ENCODE data around the gene SLIT3. TPM values are rescaled to one million over a fixed set of nuclear protein-coding genes. Genes with fewer than 3 reads are reported as not detected.

Gene SLIT3
- total and polyA plus RNA-seq, 2 donors: 8.4 to 9.2 TPM

DNA sequence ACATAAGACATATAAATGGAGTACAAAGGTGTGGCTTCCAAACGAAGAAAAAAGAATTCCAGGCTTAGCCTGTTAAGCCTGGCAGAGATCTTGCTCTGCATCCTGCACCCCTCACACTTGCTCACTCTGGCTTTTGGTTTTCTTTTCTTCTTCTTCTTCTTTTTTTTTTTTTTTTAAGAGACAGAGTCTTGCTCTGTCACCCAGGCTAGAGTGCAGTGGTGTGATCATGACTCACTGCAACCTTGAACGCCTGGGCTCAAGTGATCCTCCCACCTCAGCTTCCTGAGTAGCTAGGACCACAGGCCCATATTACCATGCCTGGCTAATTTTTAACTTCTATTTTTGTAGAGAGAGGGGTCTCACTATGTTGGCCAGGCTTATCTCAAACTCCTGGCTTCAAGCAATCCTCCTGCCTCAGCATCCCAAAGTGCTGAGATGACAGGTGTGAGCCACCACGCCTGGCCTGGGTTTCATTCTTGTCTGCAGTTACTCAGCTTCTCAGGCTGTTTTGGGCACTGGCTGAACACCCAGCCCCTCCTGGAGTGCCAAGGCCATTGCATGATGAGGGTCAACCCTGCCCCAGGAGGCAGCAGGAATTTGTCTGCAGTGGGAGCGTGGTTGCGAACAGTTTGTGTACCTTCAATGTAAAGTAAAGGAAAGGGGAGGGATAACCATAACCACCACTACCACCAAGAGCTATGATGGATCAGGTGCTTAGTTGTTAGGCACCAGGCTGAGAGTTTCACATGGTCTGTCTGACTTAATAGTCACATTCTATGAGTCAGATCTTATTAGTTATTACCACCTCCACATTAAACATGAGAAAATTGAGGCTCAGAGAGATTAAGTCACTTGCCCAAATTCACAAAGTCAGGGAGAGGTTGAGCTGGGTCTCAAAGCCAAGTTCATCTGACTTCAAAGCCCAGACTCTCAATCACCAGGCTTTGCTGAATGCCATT lies 502.6 kb downstream of the SLIT3 start:
- no peak overlapping the region for H3K4me3 ChIP-seq (ENCODE audit: low read length in 2 of 2)
- WGBS: 81% methylated on average over 5 of the region's 5 CpGs
- no peak overlapping the region for H3K27ac ChIP-seq (ENCODE audit: low read depth in 1 of 2, low read length in 1 of 2)
- H3K36me3 ChIP-seq (ENCODE audit: control insufficient read depth in 2 of 2, insufficient read depth in 2 of 2, low read length in 1 of 2): no peaks in the 10 kb centered on the region
- peaks cover 0 to 10% of the 10 kb centered on the region in 2 donors for H3K4me1 ChIP-seq (ENCODE audit: control insufficient read depth in 2 of 2, insufficient read depth in 2 of 2, low read length in 2 of 2)
- no peaks in the 10 kb centered on the region for H3K27me3 ChIP-seq (ENCODE audit: control insufficient read depth in 2 of 2, insufficient read depth in 1 of 2, low read length in 1 of 2)
- H3K9me3 ChIP-seq (ENCODE audit: control insufficient read depth in 2 of 2, insufficient read depth in 1 of 2, low read length in 1 of 2): peaks cover 0 to under 1% of the 10 kb centered on the region in 2 donors
- no peak for DNase-seq (ENCODE audit: low read depth in 6 of 9, low spot score in 9 of 9)

DNA sequence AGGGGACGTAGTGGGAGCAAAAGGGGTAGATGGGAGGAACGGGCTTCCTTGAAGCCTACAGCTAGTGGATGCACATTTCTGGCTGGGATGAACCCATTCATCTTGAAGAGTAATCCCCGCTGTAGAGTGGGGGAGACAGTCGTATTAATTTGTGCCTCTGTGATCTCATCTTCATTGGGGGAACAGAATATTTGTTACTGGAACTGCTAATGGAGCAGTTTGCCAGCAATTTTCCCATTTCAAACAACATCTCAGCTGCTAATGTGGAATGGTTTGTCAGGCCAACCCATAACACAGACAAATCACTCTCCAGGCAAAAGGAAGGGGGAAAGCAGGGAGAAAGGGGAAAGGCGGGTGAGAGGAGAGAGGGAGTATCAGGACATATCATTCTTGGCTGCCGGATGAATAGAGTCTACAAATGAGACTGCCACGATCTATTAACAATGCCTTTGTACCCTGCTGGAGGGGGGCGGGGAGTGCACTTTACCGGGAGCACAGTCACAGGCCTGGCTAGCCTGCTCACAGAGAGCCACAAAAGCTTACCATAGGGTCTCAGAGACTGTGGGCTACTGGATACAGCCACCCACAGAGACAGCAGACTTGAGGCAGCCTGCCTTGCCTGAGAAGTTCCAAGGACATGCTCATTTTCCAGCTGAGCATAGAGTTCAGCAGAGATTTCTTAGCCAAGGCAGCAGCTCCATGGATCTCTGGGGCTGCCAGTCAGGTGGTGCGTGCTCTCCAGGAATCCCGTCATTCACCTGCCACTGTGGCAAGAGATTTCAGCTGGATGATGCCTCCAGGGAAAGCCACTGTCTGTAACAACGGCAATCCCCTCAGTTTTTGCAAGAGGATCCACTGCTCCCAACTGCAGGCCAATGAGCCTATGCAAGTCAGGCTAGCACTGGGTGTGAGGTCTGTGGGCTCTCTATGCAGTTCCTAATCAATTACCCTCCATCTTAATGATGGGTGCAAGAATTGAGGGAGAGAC lies 504.1 kb downstream of the SLIT3 start:
- H3K27ac ChIP-seq (ENCODE audit: low read depth in 1 of 2, low read length in 1 of 2): no peak overlapping the region
- peaks cover 0 to 10% of the 10 kb centered on the region in 2 donors for H3K4me1 ChIP-seq (ENCODE audit: control insufficient read depth in 2 of 2, insufficient read depth in 2 of 2, low read length in 2 of 2)
- 93% methylated on average over 12 of the region's 12 CpGs for WGBS
- no peaks in the 10 kb centered on the region for H3K9me3 ChIP-seq (ENCODE audit: control insufficient read depth in 2 of 2, insufficient read depth in 1 of 2, low read length in 1 of 2)
- H3K36me3 ChIP-seq (ENCODE audit: control insufficient read depth in 2 of 2, insufficient read depth in 2 of 2, low read length in 1 of 2): no peaks in the 10 kb centered on the region
- no peaks in the 10 kb centered on the region for H3K27me3 ChIP-seq (ENCODE audit: control insufficient read depth in 2 of 2, insufficient read depth in 1 of 2, low read length in 1 of 2)
- H3K4me3 ChIP-seq (ENCODE audit: low read length in 2 of 2): no peak overlapping the region
- DNase-seq (ENCODE audit: low read depth in 6 of 9, low spot score in 9 of 9): no peak

DNA sequence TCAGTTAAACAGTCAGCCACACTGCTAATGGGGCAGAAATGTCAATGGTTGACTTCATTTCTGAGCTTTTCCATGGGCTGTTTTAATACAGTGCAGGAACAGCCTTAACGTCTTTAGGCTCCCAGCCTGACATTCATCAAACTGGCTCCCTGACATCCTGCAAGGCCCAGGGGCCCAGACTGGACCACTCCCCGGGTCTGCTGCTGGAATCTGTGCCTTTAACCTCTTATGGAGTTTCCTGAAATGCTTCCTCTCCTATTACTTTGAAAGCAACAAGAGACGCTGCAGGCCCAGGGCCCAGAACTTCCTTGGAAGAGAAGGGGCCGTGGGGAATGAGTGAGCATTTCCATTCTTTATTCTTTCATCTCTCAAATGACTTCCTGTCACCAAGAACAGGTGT lies 504.9 kb downstream of the SLIT3 start:
- Histone ChIP-seq H3K9me3 (ENCODE audit: control insufficient read depth in 2 of 2, insufficient read depth in 1 of 2, low read length in 1 of 2) (no peaks in the 10 kb centered on the region), H3K27me3 (ENCODE audit: control insufficient read depth in 2 of 2, insufficient read depth in 1 of 2, low read length in 1 of 2) (no peaks in the 10 kb centered on the region), H3K27ac (ENCODE audit: low read depth in 1 of 2, low read length in 1 of 2) (no peak overlapping the region), H3K36me3 (ENCODE audit: control insufficient read depth in 2 of 2, insufficient read depth in 2 of 2, low read length in 1 of 2) (no peaks in the 10 kb centered on the region), H3K4me3 (ENCODE audit: low read length in 2 of 2) (no peak overlapping the region), H3K4me1 (ENCODE audit: control insufficient read depth in 2 of 2, insufficient read depth in 2 of 2, low read length in 2 of 2) (peaks cover 0 to 13% of the 10 kb centered on the region in 2 donors)
- DNase-seq (ENCODE audit: low read depth in 6 of 9, low spot score in 9 of 9): no peak
- 50% methylated on average over 4 of the region's 4 CpGs for WGBS

DNA sequence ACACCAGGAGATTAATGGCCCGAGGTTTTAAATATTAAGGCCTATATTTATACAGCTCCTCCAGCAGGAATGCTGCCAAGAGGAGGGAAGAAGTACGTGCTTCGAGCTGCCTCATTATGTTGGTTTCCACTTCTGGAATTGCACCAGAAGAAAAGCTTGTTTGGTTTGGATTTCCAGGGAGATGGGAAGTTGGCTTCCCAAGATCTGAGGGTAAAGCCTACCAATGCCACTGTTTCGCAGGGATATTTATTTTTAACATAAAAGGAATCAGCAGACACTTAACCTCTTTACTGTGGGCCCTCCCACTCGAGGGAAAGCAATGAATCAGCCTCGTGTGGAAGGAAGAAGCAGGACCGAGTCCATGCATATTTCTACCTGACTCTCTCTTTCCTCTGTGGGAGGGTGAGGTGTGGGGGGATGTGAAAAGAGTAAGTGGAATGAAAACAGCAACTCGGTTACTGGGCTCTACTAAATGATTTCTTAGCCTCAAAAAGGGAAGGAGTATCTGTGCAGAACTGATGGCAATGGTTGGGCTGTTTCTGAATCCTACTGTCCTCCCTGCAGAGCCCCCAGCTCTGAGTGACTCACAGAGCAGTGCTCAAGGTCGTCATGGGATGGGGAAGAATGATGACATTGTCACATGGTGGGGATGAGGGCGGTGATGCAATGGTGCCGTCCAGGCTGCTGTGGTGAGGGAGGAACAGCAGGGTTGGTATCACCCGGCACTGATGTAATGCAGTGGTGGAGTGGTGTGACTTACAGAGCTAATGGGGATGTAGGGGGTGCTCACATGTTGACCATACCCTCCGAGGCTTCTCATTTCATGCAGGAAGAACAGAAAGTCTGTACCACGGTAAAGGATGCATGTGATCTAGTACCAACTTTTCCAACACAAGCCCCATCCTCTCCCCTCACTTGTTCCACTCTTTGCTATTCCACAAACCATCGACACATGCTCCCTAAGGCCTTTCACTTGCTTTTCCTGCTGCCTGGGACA lies 506.8 kb downstream of the SLIT3 start:
- no peak overlapping the region for H3K4me3 ChIP-seq (ENCODE audit: low read length in 2 of 2)
- H3K36me3 ChIP-seq (ENCODE audit: control insufficient read depth in 2 of 2, insufficient read depth in 2 of 2, low read length in 1 of 2): no peaks in the 10 kb centered on the region
- no peaks in the 10 kb centered on the region for H3K27me3 ChIP-seq (ENCODE audit: control insufficient read depth in 2 of 2, insufficient read depth in 1 of 2, low read length in 1 of 2)
- H3K9me3 ChIP-seq (ENCODE audit: control insufficient read depth in 2 of 2, insufficient read depth in 1 of 2, low read length in 1 of 2): no peaks in the 10 kb centered on the region
- peaks cover 0 to 26% of the 10 kb centered on the region in 2 donors for H3K4me1 ChIP-seq (ENCODE audit: control insufficient read depth in 2 of 2, insufficient read depth in 2 of 2, low read length in 2 of 2)
- 81% methylated on average over 15 of the region's 15 CpGs for WGBS
- no peak overlapping the region for H3K27ac ChIP-seq (ENCODE audit: low read depth in 1 of 2, low read length in 1 of 2)
- DNase-seq (ENCODE audit: low read depth in 6 of 9, low spot score in 9 of 9): no peak

DNA sequence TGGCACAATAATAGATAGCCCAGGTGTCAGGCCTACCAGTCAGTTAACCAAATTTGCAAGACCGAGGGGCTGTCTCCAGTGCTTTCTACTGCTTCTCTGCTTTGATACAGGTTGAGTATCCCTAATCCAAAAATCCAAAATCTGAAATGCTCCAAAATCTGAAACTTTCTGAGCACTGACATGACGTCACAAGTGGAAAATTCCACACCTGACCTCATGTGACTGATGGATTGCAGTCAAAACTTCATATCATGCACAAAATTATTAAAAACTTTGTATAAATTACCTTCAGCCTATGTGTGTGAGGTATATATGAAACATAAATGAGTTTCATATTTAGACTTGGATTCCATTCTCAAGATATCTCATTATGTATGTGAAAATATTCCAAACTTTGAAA lies 508.3 kb downstream of the SLIT3 start:
- Histone ChIP-seq H3K27ac (ENCODE audit: low read depth in 1 of 2, low read length in 1 of 2) (no peak overlapping the region), H3K9me3 (ENCODE audit: control insufficient read depth in 2 of 2, insufficient read depth in 1 of 2, low read length in 1 of 2) (no peaks in the 10 kb centered on the region), H3K27me3 (ENCODE audit: control insufficient read depth in 2 of 2, insufficient read depth in 1 of 2, low read length in 1 of 2) (no peaks in the 10 kb centered on the region), H3K4me3 (ENCODE audit: low read length in 2 of 2) (no peak overlapping the region), H3K36me3 (ENCODE audit: control insufficient read depth in 2 of 2, insufficient read depth in 2 of 2, low read length in 1 of 2) (no peaks in the 10 kb centered on the region), H3K4me1 (ENCODE audit: control insufficient read depth in 2 of 2, insufficient read depth in 2 of 2, low read length in 2 of 2) (peaks cover 0 to 26% of the 10 kb centered on the region in 2 donors)
- 93% methylated on average over 2 of the region's 2 CpGs for WGBS
- no peak for DNase-seq (ENCODE audit: low read depth in 6 of 9, low spot score in 9 of 9)

DNA sequence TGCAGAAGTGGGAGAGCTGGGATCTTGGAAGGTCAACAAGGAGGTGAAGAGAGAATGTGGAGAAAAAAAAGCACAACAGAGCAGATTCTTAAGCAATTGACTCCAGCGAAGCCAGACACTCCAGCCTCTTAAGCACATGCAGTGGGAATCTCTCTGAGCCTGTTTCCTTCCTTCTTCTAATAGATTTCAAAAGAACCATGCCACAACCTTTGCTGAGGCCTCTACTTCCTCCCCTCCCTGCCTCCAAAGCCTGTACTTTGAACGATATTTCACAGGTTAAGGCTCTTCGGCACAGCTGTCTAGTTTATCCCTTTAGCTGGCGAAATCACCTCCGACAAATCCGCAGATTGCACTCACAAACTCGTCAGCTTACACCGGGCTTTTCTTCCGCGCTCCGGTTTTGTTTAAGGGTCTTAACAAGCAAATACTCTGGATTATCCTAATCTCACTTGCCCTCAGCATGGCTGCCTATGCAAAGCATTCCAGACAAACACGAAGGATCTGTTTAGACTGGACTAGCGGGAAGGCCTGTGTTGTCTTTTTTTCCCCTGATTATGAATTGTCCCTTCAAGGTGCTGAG lies 510.2 kb downstream of the SLIT3 start:
- 78% methylated on average over 13 of the region's 13 CpGs for WGBS
- no peaks in the 10 kb centered on the region for H3K36me3 ChIP-seq (ENCODE audit: control insufficient read depth in 2 of 2, insufficient read depth in 2 of 2, low read length in 1 of 2)
- DNase-seq (ENCODE audit: low read depth in 6 of 9, low spot score in 9 of 9): no peak
- no peaks in the 10 kb centered on the region for H3K9me3 ChIP-seq (ENCODE audit: control insufficient read depth in 2 of 2, insufficient read depth in 1 of 2, low read length in 1 of 2)
- H3K4me1 ChIP-seq (ENCODE audit: control insufficient read depth in 2 of 2, insufficient read depth in 2 of 2, low read length in 2 of 2): peaks cover 0 to 26% of the 10 kb centered on the region in 2 donors
- H3K27me3 ChIP-seq (ENCODE audit: control insufficient read depth in 2 of 2, insufficient read depth in 1 of 2, low read length in 1 of 2): no peaks in the 10 kb centered on the region
- no peak overlapping the region for H3K27ac ChIP-seq (ENCODE audit: low read depth in 1 of 2, low read length in 1 of 2)
- no peak overlapping the region for H3K4me3 ChIP-seq (ENCODE audit: low read length in 2 of 2)

DNA sequence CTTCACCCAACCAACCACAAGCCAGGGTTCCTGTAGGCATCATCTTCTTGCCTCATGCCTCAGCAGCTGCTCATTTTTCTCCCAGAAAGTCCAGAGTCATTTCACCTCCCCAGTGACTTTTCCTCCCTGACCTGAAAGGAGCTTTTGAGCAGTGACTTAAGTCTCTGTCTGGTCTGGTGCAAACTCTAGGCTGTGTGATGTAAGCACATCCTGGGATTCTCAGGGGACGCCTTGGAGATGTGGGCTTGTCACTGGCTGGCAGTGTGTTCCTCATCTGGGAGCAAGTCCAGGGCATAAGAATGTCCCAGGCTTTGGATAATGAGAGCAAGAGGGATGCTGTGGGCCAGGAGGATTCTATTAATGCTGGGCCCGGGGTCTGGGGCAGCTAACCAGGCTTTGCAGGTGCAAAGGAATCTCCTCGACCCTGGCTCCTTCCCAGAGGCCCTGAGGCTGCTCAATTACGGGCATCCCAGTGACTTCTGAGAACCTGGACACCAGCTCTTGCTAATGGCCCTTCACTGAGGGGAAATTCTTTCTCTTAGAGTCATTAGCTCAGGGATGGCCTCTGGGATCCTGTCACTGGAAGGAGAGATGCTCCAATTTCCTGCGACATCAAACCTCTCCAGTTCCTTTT lies 510.8 kb downstream of the SLIT3 start:
- peaks cover 0 to 28% of the 10 kb centered on the region in 2 donors for H3K4me1 ChIP-seq (ENCODE audit: control insufficient read depth in 2 of 2, insufficient read depth in 2 of 2, low read length in 2 of 2)
- no peak for DNase-seq (ENCODE audit: low read depth in 6 of 9, low spot score in 9 of 9)
- no peaks in the 10 kb centered on the region for H3K27me3 ChIP-seq (ENCODE audit: control insufficient read depth in 2 of 2, insufficient read depth in 1 of 2, low read length in 1 of 2)
- H3K4me3 ChIP-seq (ENCODE audit: low read length in 2 of 2): no peak overlapping the region
- 80% methylated on average over 5 of the region's 5 CpGs for WGBS
- no peaks in the 10 kb centered on the region for H3K36me3 ChIP-seq (ENCODE audit: control insufficient read depth in 2 of 2, insufficient read depth in 2 of 2, low read length in 1 of 2)
- no peaks in the 10 kb centered on the region for H3K9me3 ChIP-seq (ENCODE audit: control insufficient read depth in 2 of 2, insufficient read depth in 1 of 2, low read length in 1 of 2)
- H3K27ac ChIP-seq (ENCODE audit: low read depth in 1 of 2, low read length in 1 of 2): no peak overlapping the region

DNA sequence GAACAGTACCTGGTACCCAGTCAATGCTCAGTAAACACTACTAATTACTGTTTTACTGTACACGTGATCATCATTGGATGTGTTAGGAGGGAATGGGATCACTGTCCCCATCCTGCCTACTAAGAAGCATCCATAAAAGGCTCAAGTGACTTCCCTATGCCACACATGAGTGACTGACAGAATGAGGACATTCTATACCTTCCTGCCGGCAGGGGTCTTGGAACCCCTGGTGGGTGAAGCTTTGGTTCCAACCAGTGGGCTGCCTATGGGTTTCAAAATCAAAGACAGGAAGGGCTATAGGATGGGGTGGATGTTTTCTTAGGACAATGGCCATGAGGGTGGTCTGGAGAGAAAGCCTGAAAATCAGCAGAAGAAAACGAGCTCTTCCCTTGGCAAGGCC lies 512.2 kb downstream of the SLIT3 start:
- no peak for DNase-seq (ENCODE audit: low read depth in 6 of 9, low spot score in 9 of 9)
- Histone ChIP-seq H3K4me1 (ENCODE audit: control insufficient read depth in 2 of 2, insufficient read depth in 2 of 2, low read length in 2 of 2) (peaks cover 3 to 27% of the 10 kb centered on the region in 2 donors), H3K4me3 (ENCODE audit: low read length in 2 of 2) (no peak overlapping the region), H3K27ac (ENCODE audit: low read depth in 1 of 2, low read length in 1 of 2) (no peak overlapping the region), H3K27me3 (ENCODE audit: control insufficient read depth in 2 of 2, insufficient read depth in 1 of 2, low read length in 1 of 2) (no peaks in the 10 kb centered on the region), H3K36me3 (ENCODE audit: control insufficient read depth in 2 of 2, insufficient read depth in 2 of 2, low read length in 1 of 2) (no peaks in the 10 kb centered on the region), H3K9me3 (ENCODE audit: control insufficient read depth in 2 of 2, insufficient read depth in 1 of 2, low read length in 1 of 2) (no peaks in the 10 kb centered on the region)
- 99% methylated on average over 3 of the region's 3 CpGs for WGBS

All from thymus (tissue), 11 donors.